GM18873 (cell line): ENCODE measurements around the gene ARHGAP24.
"Not testable (repeated sequence)": the region's sequence is repeated elsewhere in the genome, so short reads cannot be mapped to it uniquely, and the experiment has no call there.

ENCODE experiments used
- ATAC-seq: cut with Tn5 transposase; IDR thresholded peaks from one replicate; pipeline ENCODE4 v1.9.1; 2021; ENCODE audit warnings: mild to moderate bottlenecking, moderate library complexity, moderate number of reproducible peaks; ENCODE audit not compliant: unreplicated experiment, low FRiP score

ARHGAP24 gene

DNA sequence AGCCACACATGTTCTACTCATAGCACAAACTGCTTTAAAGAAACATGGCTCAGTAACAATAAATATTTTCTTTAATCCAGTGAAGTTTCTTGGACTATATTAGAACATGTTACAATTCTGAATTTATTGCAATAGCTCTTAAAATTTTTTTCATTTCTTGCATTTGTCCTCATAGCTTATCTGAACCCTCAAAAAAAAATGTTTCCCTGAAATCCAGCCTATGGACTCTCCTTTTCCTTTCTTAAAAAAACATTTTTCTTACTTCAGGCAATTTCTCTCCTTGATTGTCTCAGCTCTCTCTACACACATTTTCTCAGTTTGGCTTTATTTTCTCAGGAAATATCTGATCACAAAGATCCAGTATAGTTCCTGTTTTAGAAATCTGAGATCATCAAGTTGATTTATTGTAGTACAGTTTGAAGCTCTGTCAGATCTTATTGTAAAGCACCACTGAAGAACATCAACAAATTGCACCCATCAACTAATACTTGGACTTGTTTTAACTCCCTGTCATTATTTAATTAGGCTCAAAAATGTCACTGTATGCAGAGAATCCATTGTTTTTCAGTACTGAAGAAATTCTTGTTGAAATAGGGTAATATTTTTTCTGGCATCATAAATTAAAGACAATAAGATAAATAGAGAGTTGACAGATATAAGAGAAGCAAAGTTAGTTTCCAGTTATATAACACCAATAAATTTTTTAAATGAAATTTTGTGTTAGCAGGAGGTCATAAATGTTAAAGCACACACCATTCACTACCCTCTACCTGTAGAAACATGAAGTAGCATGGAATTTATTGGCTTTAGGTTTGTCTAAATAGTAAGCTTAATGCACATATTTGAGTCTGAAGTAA is 317.7 kb downstream of the ARHGAP24 start:
- ATAC-seq, result no peak

DNA sequence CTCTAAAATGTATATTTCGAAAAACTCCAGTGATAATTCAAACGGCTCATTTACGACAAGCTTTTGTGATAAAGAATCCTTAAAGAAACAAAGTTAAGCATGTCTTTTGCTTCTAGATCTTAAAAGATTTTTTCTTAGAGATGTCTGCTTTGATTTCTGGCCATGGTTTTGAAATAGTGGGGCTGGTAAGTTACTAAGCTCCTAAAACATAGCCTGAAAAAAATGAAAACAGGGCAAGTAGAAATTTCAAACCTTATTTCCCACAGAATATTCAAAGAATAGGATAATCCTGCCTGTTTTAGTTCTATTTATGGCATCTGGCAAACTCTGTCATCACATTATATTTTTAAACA is 318.3 kb downstream of the ARHGAP24 start:
- ATAC-seq, result no peak

DNA sequence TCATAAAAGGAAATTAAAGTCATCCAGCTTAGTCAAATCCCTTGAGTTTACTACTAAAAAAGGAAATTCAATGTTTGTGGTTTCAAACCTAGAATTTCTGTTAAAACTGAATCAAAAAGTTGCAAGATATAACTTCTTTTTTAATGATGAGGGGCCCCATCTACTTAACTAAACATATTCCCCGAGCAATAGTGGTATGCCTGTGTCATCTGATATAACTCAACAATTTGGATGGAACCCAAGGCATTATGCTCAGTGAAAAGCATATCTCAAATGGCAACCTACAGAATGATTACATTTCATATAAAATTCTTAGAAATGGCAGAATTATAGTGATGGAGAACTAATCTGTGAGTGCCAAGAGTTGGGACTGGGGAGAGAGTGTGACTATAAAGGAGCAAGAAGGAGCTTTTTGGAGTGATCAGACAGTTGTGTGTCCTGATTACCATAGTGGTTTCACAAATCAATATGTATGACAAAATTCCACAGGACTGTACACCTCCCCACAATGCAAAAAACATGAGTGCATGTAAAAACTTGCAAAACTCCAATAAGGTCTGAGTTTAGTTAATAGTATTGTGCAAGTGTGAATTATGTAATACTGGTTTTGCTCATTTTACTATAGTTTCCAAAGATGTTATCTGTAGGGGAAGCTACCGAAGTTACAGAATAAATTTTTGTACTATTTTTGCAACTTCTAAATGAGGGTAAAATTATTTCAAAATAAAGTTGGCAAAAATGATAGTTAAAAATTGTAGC is 323.2 kb downstream of the ARHGAP24 start:
- ATAC-seq, result no peak

DNA sequence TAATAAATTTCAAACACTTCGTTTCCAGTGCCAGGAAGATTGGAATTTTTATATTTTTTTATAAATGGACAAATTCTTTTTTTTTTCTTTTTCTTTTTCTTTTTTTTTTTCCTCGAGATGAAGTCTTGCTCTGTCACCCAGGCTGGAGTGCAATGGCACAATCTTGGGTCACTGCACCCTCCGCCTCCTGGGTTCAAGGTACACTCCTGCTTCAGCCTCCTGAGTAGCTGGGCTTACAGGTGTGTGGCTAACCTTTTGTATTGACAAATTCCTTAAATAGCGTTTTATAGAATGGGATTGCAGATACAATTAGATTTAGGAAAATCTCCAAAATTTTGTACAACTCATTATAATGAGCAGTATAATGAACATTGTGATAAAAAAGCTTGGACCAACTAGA is 328.9 kb downstream of the ARHGAP24 start:
- no peak for ATAC-seq

DNA sequence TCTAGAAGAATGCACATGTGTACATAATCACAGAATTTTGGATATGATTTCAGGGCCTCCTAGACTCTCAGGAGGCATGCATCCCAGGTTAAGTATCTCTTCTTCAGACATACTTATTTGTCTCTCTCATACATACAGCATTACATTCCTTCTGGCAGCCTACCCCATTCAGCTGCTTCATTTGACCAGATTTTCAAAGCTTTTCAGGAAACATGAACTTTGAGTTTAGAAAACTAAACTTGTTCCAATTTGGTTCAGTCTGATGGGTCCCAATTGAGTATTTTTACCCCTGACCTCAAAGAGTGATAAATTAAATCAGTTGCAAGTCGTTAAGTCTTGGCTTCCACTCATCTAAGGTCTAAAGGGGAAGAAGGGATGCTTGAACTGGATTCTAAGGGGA is 330.9 kb downstream of the ARHGAP24 start:
- no peak for ATAC-seq

DNA sequence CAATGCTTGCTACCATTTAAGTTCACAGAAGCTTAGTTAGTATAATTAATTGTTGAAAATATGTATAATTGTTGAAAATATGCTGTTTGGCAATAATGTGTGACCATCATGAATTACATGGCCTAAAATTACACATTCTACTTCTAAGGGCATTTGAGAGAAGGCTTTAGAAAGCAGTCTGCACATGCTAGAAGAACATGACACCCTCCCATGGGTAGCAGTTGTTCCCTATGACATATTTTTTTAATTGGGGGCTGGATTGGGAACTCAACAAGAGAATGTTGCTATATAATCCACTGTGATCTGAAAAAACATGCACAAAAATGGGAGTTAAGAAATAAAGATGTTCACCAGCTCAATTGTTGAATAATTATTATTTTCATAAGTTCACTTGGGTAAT is 331.4 kb downstream of the ARHGAP24 start:
- no peak for ATAC-seq

DNA sequence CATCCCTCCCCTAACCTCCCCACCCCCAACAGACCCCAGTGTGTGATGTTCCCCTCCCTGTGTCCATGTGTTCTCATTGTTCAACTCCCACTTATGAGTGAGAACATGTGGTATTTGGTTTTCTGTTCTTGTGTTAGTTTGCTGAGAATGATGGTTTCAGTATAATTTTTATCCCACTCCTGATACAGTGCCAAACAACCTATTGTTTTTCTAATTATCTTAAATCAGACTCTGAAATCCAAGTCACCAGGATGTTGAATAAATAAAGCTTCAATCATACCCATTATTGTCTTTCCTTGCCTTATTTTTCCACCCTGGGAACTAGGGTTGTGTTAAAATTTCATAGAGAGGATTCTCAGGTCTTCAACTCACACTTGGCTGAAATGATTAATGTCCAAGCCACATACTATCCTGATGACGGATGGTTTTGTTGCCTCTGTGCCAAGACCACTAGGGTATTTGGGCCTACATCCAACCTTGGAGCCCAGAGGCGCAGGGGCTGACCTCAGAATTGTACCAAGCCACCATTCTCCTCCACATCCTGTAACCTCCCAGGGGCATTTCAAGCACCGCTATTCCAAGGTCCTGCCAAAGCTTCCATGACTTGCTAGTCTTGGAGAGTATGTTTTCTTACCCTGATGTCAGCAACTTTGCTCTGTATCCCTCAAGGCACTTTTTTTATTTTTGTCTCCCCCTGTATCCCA is 332.4 kb downstream of the ARHGAP24 start:
- no peak for ATAC-seq

DNA sequence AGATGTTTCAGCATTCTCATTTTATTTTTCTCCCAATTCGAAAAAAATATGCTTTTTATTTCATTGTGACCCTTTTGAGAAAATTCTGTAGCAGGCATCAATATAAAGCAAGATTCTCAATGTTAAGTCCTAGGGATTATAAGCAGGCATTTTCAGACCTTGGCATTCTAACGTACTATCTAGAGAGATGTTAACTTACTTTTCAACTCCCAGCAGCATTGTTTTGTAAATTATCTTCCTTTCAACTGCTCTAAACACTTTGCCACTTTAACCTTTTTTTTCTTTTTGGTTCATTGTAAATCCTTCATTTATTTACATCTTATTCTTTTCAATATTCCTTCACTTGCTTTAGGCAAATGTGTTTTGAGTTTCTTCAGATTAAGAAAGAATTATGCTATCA is 333.2 kb downstream of the ARHGAP24 start:
- no peak for ATAC-seq

DNA sequence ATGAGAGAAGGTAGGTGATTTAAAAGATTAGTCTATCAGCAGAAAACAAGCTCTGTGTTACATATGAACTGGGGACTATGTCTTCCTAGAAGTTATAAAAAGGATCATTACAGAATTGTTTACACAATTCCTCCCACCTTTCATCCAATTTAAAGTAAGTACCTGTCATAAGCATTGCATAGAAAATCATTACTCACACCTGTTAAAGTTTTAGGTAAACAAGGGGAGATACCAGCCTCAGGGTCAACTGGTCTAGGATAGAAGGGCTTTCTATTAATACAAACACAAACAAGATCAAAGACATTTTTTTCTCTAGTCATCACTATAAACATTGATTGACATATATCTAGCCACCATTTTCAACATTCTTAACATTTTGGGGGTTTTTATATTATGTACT is 333.9 kb downstream of the ARHGAP24 start:
- no peak for ATAC-seq

DNA sequence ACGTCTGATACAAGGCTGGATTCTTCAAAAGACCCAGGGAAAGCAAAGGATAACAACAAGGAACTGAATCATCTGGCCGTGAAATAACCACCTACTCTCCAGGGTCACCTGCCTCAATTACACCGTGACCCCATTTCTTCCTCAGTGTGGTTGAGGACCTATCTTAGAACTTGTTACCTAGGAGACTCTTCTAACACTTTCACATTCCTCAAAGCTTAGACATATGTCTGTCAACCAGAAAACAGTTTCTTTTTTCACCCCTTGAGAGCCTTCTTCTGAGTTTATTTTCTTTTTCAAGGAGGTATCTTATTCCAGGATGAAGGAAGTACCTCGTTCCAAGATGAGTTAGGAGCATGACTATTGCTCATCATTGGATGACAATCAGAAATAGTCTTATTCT is 337.8 kb downstream of the ARHGAP24 start:
- no peak for ATAC-seq

DNA sequence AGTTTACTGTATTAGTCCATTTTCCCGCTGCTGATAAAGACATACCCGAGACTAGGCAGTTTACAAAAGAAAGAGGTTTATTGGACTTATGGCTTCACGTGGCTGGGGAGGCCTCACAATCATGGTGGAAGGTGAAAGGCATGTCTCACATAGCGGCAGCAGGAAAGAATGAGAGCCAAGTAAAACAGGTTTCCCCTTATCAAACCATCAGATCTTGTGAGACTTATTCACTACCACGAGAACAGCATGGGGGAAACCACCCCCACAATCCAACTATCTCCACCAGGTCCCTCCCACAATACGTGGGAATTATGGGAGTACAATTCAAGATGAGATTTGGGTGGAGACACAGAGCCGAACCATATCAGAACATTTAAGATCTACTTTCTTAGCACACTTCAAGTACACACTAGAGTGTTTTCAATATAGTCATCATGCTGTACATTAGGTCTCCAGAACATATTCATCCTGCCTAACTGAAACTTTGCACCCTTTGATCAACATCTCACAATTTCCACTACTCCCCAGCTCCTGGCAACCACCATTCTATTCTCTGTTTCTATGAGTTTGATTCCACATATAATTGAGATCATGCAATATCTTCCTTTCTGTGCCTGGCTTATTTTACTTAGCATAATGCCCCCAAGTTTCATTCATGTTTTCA is 341.0 kb downstream of the ARHGAP24 start:
- no peak for ATAC-seq

DNA sequence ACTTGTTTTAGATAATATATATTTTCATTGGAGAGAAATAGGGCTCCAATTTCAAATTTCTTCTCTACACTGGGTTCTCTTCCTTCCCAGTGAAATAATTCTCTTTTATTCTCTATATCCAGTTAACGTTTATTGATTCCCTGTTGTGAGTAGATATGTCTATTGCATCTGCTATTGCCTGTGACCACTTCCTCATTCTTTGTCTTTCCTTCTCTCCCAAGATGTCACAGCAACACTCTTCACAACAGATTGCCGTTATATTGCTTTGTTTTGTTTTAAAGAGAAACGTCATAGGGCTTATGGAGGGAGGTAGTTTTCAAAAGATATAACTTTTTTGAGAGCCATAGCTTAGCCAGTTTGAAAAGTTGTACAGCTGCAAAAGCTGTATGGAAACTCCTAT is 343.8 kb downstream of the ARHGAP24 start:
- no peak for ATAC-seq

DNA sequence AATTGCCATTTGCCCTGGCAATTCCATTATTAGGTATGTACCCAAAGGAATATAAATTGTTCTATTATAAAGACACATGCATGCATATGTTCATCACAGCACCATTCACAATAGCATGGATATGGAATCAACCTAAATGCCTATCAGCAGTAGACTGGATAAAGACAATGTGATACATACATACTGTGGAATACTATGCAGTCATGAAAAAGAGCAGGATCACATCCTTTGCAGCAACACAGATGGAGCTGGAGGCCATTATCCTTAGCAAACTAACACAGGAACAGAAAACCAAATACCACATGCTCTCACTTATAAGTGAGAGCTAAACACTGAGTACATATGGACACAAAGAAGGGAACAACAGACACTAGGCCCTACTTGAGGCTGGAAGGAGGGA is 345.2 kb downstream of the ARHGAP24 start:
- ATAC-seq, result not testable (repeated sequence)

DNA sequence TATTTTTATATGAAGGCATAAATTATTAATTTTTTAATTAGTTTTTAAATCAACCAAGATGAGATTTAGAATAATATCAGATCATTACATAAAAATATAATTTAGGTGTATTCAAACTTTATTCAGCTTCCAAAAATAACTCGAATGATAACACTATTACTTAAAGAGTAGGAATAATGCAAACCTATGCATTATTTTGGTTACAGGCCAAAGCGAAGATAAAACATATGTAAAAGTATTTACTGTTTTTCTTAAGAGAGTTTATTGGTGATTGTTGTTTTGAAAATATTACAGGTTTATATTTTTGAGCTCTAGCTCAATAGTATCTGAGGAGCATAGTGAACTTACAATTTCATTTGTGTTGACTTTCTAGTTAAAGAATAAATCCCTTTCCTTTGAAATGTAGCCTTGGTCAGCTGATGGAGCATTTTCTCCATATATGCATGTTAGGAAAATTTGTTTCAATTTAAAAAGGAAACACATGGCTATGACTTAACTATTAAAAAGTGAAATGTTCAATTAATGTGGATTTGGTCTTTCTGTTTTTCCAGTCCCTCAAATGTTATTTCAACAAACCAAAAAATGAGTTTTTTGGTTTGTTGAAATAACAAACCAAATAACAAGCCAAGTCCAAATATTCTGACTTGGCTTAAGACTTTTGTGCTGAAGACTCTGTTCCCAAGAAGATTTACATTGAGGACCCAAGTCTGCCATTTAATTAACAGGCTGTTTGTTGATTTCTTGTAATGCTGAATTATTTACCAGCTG is 346.9 kb downstream of the ARHGAP24 start:
- ATAC-seq, result no peak

DNA sequence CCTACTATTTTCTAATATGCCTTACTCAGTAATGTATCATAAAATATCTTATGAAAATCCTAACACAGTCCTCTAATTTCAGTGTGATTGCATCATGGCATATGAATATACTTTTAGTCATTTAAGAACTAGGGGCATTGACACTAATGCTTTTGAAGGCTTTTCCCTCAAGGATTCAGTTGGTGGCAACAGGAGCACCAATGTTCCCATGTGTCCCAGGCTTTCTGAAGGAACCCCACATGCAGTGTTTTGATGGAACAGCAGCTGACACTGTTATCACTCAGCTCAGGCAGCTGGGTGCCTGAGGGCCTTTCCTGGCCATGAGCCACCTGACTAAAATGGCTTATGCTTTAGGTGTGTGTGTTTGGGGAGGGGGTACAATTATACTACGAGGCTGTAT is 348.3 kb downstream of the ARHGAP24 start:
- ATAC-seq, result no peak

DNA sequence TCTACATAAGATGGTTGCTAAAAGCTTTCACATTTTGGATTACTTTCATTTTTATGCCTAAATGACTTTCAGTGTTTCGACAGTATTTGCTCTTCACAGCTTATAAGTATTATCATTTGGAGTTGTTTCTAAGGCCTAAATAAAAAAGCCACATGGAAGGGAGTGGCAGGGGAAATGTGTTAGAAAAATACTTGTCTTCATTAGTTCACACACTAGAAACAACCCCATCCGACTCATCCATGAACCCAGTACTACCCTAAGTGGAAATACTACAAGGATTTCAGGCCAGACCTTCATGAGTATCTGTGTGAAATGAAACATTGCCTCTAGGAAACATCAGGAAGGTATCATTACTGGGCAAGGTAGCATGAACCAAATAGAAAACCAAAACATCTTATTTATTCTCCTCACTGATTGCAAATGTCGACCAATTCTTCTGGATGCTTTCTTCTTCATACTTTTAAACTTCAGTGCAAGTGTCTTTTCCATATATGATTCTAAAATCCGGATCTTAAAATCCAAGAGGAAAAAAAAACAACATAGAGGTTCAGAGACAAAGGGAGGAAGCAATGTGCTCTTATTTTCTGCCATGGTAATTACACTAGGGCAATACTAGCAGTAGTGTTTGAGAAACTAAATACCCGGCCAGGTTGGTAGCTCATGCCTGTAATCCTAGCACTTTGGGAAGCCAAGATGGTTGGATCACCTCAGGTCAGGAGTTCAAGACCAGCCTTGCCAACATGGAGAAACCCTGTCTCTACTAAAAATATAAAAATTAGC is 349.4 kb downstream of the ARHGAP24 start:
- ATAC-seq, result no peak

DNA sequence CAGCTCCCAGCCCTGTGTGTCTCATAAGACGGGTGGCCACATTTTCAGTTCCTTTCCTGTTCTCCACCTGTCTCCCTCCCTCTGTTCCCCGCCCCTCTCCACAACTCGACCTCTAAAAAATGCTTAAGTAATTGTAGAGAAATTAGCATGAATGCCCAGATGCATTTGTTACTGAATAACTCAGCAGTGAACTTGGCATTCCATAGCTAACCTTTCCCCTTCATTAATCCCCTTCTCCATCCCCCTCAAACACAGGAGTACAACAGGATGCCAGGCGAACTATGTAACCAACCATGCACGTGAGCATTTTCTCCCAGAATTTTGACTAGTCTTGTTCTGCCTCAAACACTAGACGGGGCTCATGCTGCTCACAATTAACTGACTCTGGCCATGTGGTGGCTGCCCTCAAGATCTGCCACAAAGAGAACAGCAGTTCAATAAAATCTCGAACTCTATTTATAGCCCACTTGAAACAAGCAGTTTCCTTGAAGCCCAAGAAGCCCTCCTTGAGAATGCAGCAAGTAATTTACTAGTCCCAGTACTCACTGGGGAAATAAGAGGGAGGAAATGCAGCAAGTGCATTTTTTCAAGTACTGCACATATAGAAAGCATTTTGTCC is 351.2 kb downstream of the ARHGAP24 start:
- ATAC-seq, result no peak

DNA sequence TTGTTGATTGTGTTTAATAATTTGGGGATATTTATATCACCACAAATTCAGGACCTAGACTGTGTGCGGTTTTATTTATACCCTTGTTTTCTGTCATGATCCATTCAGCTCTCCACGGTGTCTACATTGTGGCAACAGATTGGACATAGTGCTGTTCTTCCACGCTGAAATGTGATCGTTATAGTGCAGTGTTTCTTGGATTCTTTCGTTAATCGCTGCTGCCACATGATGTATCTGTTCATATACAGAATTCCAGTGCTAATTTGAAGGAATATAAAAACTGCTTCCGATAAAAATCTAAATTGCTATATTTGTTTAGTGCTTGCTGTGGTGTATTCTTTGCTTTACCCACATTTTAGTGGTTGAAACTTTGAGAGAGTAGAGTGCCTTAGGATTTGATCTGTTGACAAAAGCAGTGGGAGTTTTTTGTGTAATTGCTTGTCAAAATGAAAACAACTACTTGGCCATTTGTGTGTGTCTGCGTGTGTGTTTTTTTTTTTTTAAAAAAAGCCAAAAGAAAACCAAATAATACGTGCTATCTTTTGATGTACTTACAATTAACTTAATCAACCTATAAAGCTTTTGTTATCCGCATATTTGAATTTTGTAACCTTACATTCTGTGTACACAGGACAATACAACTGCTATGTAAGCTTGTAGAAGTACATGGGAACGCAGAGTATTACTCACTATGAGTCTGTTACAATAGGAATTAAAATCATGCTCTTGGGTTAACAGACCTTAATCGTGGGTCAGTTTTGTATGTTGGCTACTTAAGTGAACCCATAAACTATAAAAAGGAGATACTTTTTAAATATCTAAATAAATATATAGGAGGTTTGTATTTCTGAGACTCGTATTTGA is 353.3 kb downstream of the ARHGAP24 start:
- no peak for ATAC-seq
